Measurements from ENCODE around the gene KRTAP10-5.

GRCh38 chr21:44606495-44606894 lies 26.1 kb upstream of the KRTAP10-5 start:
- no peak for TF ChIP-seq CTCF (IDR thresholded peaks at IDR 0.05; ENCODE audit: low read depth, low read length)
- TF ChIP-seq EZH2phosphoT487 (IDR thresholded peaks at IDR 0.05; ENCODE audit: low read depth) = no peak
